Naive B cell (primary cell): Measurements from ENCODE around the gene PLD2. TPM values are rescaled to one million over a fixed set of nuclear protein-coding genes. Genes with fewer than 3 reads are reported as not detected.

Experiments
- polyA plus RNA-seq, 6 donors: library from polyadenylated mRNA; unstranded; fragments of 300-500 nt; fragmentation: Illumina TruSeq; gene quantifications; one replicate each; pipeline ENCODE4 v1.2.3, GENCODE V29; 2021; ENCODE audit warnings: low read depth in 6 of 6

Gene PLD2
- polyA plus RNA-seq, 6 donors from 2014 or later = 0.54 to 4.6 (median 3.7) TPM

Other genes with a start within 250 kb of the PLD2 start
- gene GGT6, start 246.6 kb upstream of the PLD2 start, polyA plus RNA-seq = not detected
- not detected for gene SMTNL2, start 222.6 kb upstream of the PLD2 start, polyA plus RNA-seq
- under 1 TPM in 1 of 6 donors, not detected in 5; 0.09 TPM for gene ALOX15, start 165.5 kb upstream of the PLD2 start, polyA plus RNA-seq
- gene PELP1, start 103.0 kb upstream of the PLD2 start, polyA plus RNA-seq = 10 to 100 TPM in 1 of 6 donors, 1 to 10 TPM in 5; 5.6 to 13.1 (median 9.1) TPM
- 10 to 100 TPM; 12.1 to 23.7 (median 14.9) TPM for gene ARRB2, start 96.5 kb upstream of the PLD2 start, polyA plus RNA-seq
- gene MED11, start 75.7 kb upstream of the PLD2 start, polyA plus RNA-seq = 10 to 100 TPM; 20.1 to 63.4 (median 48.3) TPM
- gene ZMYND15, start 67.3 kb upstream of the PLD2 start, polyA plus RNA-seq = under 1 TPM in 1 of 6 donors, not detected in 5; 0.40 TPM
- 10 to 100 TPM; 12.2 to 19.8 (median 18.4) TPM for gene CXCL16, start 67.2 kb upstream of the PLD2 start, polyA plus RNA-seq
- not detected for gene TM4SF5, start 35.3 kb upstream of the PLD2 start, polyA plus RNA-seq
- gene VMO1, start 20.8 kb upstream of the PLD2 start, polyA plus RNA-seq = not detected
- gene GLTPD2, start 18.2 kb upstream of the PLD2 start, polyA plus RNA-seq = not detected
- gene PSMB6, start 11.0 kb upstream of the PLD2 start, polyA plus RNA-seq = 100 to 1,000 TPM; 237 to 479 (median 273) TPM
- 10 to 100 TPM in 1 of 6 donors, 1 to 10 TPM in 5; 1.1 to 13.6 (median 6.6) TPM for gene MINK1, start 26.2 kb downstream of the PLD2 start, polyA plus RNA-seq
- 1 to 10 TPM in 5 of 6 donors, not detected in 1; 1.6 to 2.6 (median 2.1) TPM for gene C17orf107, start 92.4 kb downstream of the PLD2 start, polyA plus RNA-seq
- gene CHRNE, start 95.9 kb downstream of the PLD2 start, polyA plus RNA-seq = under 1 TPM in 5 of 6 donors, not detected in 1; 0.18 to 0.59 (median 0.37) TPM
- gene GP1BA, start 125.1 kb downstream of the PLD2 start, polyA plus RNA-seq = under 1 TPM in 4 of 6 donors, not detected in 2; 0.42 to 1.00 (median 0.56) TPM
- gene SLC25A11, start 132.9 kb downstream of the PLD2 start, polyA plus RNA-seq = 10 to 100 TPM; 61.0 to 89.1 (median 71.4) TPM
- gene RNF167, start 133.1 kb downstream of the PLD2 start, polyA plus RNA-seq = 10 to 100 TPM; 19.9 to 25.8 (median 22.7) TPM
- gene PFN1, start 141.4 kb downstream of the PLD2 start, polyA plus RNA-seq = 1,000 to 10,000 TPM; 1,151 to 1,601 (median 1,370) TPM
- 1 to 10 TPM in 4 of 6 donors, under 1 TPM in 1, not detected in 1; 0.79 to 3.2 (median 1.2) TPM for gene ENO3, start 144.0 kb downstream of the PLD2 start, polyA plus RNA-seq
- gene SPAG7, start 160.7 kb downstream of the PLD2 start, polyA plus RNA-seq = 100 to 1,000 TPM in 3 of 6 donors, 10 to 100 TPM in 3; 92.4 to 171 (median 104) TPM
- gene CAMTA2, start 180.5 kb downstream of the PLD2 start, polyA plus RNA-seq = 10 to 100 TPM in 1 of 6 donors, 1 to 10 TPM in 5; 3.3 to 16.7 (median 5.2) TPM
- gene INCA1, start 190.4 kb downstream of the PLD2 start, polyA plus RNA-seq = under 1 TPM in 3 of 6 donors, not detected in 3; 0.40 to 0.98 (median 0.41) TPM
- 1 to 10 TPM in 3 of 6 donors, under 1 TPM in 2, not detected in 1; 0.16 to 3.6 (median 2.0) TPM for gene KIF1C, start 190.8 kb downstream of the PLD2 start, polyA plus RNA-seq
- gene SLC52A1, start 228.3 kb downstream of the PLD2 start, polyA plus RNA-seq = not detected